Cardiac fibroblast (primary cell): ENCODE results near the gene SH2B2.

Experiments used
- DNase-seq, 2 donors: peaks; one replicate each; pipeline versions ENCODE4 v3.0.0 to v3.0.0-alpha.2; 2010; ENCODE audit warnings: low read depth in 2 of 2
- H3K4me3 ChIP-seq, 2 donors: replicated peaks in 1 of 2; 1 replicate in 1 of 2; 2 replicates in 1 of 2; pipeline ENCODE4 v1.5.1; 2011; ENCODE audit warnings: low read depth in 2 of 2, low read length in 2 of 2, mild to moderate bottlenecking in 2 of 2, moderate library complexity in 1 of 2
- CTCF ChIP-seq: IDR thresholded peaks from one replicate; pipeline ENCODE4 v1.5.1; 2011; ENCODE audit warnings: low read depth, mild to moderate bottlenecking, low read length, inconsistent platforms

Gene SH2B2

GRCh38 chr7:102251531-102252365 lies 34.9 kb upstream of the SH2B2 start:
- H3K4me3 ChIP-seq = no peak overlapping the region
- DNase-seq = no peak
- no peak for TF ChIP-seq CTCF

- H3K4me3 ChIP-seq = no peak overlapping the region
- TF ChIP-seq CTCF = no peak
- DNase-seq = no peak
Measured at GRCh38 chr7:102252366-102252982, 34.2 kb upstream of the SH2B2 start.

DNA sequence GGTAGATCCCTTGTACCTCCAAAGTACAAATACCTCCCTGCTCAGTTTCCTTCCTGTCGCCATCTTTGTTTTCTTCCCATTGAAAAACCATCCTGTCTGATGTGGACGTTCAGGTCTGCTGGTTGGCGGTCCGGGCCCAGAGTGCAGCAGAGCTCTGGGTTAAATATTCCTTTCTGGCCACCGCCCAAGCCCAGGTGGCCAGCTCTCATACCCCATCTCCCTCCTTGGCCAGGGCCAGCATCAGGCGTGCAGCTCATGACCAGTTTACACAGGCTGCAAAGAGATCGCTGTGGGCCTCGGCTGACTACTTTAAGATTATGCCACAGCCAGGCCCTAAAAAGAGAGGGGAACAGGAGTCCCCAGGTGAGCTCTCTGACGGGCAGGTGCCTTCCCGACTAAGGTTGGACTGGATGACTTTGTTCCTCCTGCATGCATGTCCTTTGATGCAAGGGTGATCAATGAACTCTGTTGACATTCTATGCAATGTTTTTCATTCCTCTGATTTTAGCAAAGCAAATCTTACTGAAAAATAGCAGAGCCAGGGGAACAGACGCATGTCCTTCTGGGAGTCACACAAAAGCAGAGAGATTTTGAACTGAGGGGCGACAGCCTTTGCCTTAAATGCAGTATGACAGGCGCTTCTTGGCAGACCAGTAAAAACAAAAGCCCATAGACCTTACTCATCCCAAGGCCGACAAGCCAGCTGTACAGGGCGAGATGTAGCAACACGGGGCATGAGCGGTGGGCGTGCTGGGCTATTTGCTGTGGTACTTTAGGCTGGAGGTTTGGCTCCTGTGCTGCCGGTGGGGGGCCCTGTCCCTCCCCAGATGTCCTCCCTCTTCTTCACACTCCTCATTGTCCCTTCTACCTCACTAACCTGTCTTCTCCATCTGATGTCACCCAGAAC lies 33.3 kb upstream of the SH2B2 start:
- TF ChIP-seq CTCF = no peak

DNA sequence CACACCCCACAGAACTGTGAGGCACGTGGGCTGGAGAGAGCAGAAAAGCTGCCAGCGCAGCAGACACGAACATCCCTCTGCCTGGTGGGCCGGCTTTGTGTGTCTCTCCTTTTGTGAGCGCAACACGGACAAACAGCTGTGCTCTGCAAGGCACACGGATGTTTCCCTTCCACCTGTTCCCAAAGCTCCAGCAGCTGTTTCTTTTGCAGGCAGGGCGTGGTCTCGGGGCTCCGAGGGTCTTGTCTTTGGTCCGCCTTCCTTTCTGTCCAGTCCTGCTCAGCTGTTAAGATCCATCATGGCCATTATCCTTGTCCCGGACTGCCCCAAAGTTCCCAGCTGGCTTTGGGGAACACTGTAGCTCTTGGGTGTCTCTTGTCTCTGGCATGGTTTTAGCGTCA lies 32.7 kb upstream of the SH2B2 start:
- TF ChIP-seq CTCF = no peak
- H3K4me3 ChIP-seq = no peak overlapping the region
- DNase-seq = no peak

More for the DNA sequence above, 33.3 kb upstream of the SH2B2 start:
- DNase-seq = no peak
- no peak overlapping the region for H3K4me3 ChIP-seq

DNA sequence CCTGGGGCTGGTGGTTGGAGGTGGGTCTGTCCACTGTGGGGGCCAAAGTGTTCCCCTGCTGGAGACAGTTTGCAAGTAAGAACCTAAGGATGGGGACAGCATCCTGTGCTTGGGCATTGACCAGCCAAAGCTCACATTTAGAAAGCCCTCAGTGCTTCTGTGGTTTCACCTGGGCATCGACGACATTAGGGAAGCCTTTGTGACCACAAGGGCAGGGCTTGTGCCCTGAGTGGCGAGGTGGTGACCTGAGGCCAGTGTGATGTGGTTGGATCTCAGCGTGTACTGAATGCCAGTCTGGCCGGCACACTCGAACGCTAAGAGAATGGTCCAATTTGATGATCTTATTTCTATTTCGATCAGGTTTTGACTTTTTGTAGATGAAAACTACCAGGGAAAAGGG lies 32.1 kb upstream of the SH2B2 start:
- no peak for DNase-seq
- H3K4me3 ChIP-seq = no peak overlapping the region
- no peak for TF ChIP-seq CTCF

DNA sequence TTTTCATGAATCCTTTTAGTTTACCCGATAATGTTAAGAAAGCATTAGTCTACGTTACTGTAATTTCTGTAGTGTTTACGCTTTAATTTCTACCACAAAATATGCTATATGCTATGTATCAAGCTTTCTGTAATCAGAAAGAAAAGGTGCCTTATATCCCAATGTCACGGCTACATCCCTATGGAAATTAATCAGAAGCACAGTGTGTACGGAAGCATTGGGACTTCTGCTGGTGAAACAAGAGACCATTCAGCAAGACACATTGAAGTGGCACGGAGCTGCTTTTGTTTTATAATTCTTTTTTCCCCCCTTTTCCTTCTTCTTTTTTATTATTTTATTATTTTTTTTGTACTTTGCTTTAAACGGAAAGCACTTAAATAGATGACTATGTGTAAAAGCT lies 31.2 kb upstream of the SH2B2 start:
- H3K4me3 ChIP-seq = no peak overlapping the region
- DNase-seq = no peak
- TF ChIP-seq CTCF = no peak
